ENCODE measurements around the gene RNF145. TPM values are rescaled to one million over a fixed set of nuclear protein-coding genes. Genes with fewer than 3 reads are reported as not detected.

Gene RNF145
- total RNA-seq, 1 experiment from 2014 or later: 193 TPM

- peaks cover 5% of the 10 kb centered on the region for H3K4me1 Mint-ChIP-seq (ENCODE audit: low read depth, unreplicated experiment)
- no peaks in the 10 kb centered on the region for H3K27me3 Mint-ChIP-seq (ENCODE audit: unreplicated experiment)
- H3K36me3 Mint-ChIP-seq (ENCODE audit: insufficient read depth, unreplicated experiment): no peaks in the 10 kb centered on the region
- intact Hi-C loops (cut with micrococcal nuclease; ENCODE audit: unreplicated experiment): no loop called here
- no TSS peak for BruUV-seq (replicated peaks)
- TF ChIP-seq CTCF (IDR thresholded peaks at IDR 0.05; ENCODE audit: unreplicated experiment): no peak
- CTCF ChIA-PET: interaction anchor here (0.6 kb wide), 1 partner anchor 14 kb away, joined by 3 read pairs; no protein-coding TSS in a partner anchor
- H3K9me3 Mint-ChIP-seq (ENCODE audit: low read depth, unreplicated experiment): peaks cover 1% of the 10 kb centered on the region
- DNase-seq: no peak
- H3K27ac Mint-ChIP-seq (ENCODE audit: unreplicated experiment): no peak overlapping the region
- H3K4me3 Mint-ChIP-seq (ENCODE audit: low read depth, unreplicated experiment): no peak overlapping the region
Observed at GRCh38 chr5:159257007-159257406, 47.7 kb upstream of the RNF145 start.

- Mint-ChIP-seq H3K4me3 (ENCODE audit: low read depth, unreplicated experiment) (no peak overlapping the region), H3K9me3 (ENCODE audit: low read depth, unreplicated experiment) (no peaks in the 10 kb centered on the region), H3K27ac (ENCODE audit: unreplicated experiment) (no peak overlapping the region), H3K36me3 (ENCODE audit: insufficient read depth, unreplicated experiment) (no peaks in the 10 kb centered on the region), H3K4me1 (ENCODE audit: low read depth, unreplicated experiment) (no peaks in the 10 kb centered on the region), H3K27me3 (ENCODE audit: unreplicated experiment) (no peaks in the 10 kb centered on the region)
- no TSS peak for BruUV-seq (replicated peaks)
- DNase-seq: no peak
- CTCF ChIA-PET: no interaction called here
- intact Hi-C loops (cut with micrococcal nuclease; ENCODE audit: unreplicated experiment): no loop called here
- no peak for TF ChIP-seq CTCF (IDR thresholded peaks at IDR 0.05; ENCODE audit: unreplicated experiment)
Observed at GRCh38 chr5:159252195-159252594, 42.8 kb upstream of the RNF145 start.

DNA sequence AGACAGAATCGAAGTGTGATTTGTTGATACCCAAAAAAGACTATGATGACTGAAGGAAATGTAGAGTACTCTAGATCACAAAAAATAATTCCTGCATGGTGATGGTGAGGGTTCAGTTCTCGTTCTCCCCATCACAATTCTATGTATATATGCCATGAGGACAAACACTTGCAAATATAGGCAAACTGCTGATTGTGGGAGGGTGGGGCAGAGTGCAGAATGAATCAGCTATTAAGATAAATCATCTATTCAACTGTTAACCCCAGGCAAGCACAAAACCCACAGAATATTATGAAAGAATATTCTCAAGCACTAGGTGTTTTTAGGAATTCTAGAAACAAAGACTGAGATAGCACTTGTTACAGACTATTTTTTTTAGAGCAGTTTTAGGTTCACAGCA is 39.8 kb upstream of the RNF145 start:
- H3K4me3 Mint-ChIP-seq (ENCODE audit: low read depth, unreplicated experiment): no peak overlapping the region
- CTCF ChIA-PET: no interaction called here
- no peak overlapping the region for H3K27ac Mint-ChIP-seq (ENCODE audit: unreplicated experiment)
- H3K36me3 Mint-ChIP-seq (ENCODE audit: insufficient read depth, unreplicated experiment): no peaks in the 10 kb centered on the region
- intact Hi-C loops (cut with micrococcal nuclease; ENCODE audit: unreplicated experiment): no loop called here
- H3K9me3 Mint-ChIP-seq (ENCODE audit: low read depth, unreplicated experiment): no peaks in the 10 kb centered on the region
- no peaks in the 10 kb centered on the region for H3K4me1 Mint-ChIP-seq (ENCODE audit: low read depth, unreplicated experiment)
- no peak for TF ChIP-seq CTCF (IDR thresholded peaks at IDR 0.05; ENCODE audit: unreplicated experiment)
- no peaks in the 10 kb centered on the region for H3K27me3 Mint-ChIP-seq (ENCODE audit: unreplicated experiment)
- no TSS peak for BruUV-seq (replicated peaks)
- no peak for DNase-seq

DNA sequence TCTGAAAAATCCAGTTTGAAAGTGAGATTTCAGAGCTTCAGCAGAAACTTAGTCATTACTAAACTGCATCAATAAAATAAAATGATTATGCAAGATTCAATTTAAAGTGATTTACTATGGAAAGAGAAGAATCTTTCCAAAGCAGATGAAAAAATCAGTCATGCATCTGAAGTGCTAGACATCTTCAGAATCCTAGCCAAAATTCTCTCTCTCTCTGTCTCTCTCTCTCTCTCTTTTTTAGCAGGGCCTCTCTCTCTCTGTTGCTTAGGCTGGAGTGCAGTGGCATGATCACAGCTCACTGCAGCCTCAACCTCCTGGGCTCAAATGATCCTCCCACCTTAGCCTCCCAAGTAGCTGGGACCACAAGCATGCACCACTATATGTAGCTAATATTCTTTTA is 35.5 kb upstream of the RNF145 start:
- Mint-ChIP-seq H3K27ac (ENCODE audit: unreplicated experiment) (no peak overlapping the region), H3K4me3 (ENCODE audit: low read depth, unreplicated experiment) (no peak overlapping the region), H3K4me1 (ENCODE audit: low read depth, unreplicated experiment) (peaks cover 10% of the 10 kb centered on the region), H3K36me3 (ENCODE audit: insufficient read depth, unreplicated experiment) (no peaks in the 10 kb centered on the region), H3K27me3 (ENCODE audit: unreplicated experiment) (no peaks in the 10 kb centered on the region), H3K9me3 (ENCODE audit: low read depth, unreplicated experiment) (no peaks in the 10 kb centered on the region)
- CTCF ChIA-PET: no interaction called here
- no TSS peak for BruUV-seq (replicated peaks)
- no peak for TF ChIP-seq CTCF (IDR thresholded peaks at IDR 0.05; ENCODE audit: unreplicated experiment)
- intact Hi-C loops (cut with micrococcal nuclease; ENCODE audit: unreplicated experiment): no loop called here
- no peak for DNase-seq

Measured in Calu3 (cell line).